GM18870 (cell line): ENCODE data around the gene FUOM.
"Not testable (repeated sequence)": the region's sequence is repeated elsewhere in the genome, so short reads cannot be mapped to it uniquely, and the experiment has no call there.

ENCODE experiments used
- ATAC-seq: cut with Tn5 transposase; IDR thresholded peaks from one replicate; pipeline ENCODE4 v1.9.1; 2021; ENCODE audit warnings: moderate library complexity; ENCODE audit not compliant: unreplicated experiment

FUOM gene

DNA sequence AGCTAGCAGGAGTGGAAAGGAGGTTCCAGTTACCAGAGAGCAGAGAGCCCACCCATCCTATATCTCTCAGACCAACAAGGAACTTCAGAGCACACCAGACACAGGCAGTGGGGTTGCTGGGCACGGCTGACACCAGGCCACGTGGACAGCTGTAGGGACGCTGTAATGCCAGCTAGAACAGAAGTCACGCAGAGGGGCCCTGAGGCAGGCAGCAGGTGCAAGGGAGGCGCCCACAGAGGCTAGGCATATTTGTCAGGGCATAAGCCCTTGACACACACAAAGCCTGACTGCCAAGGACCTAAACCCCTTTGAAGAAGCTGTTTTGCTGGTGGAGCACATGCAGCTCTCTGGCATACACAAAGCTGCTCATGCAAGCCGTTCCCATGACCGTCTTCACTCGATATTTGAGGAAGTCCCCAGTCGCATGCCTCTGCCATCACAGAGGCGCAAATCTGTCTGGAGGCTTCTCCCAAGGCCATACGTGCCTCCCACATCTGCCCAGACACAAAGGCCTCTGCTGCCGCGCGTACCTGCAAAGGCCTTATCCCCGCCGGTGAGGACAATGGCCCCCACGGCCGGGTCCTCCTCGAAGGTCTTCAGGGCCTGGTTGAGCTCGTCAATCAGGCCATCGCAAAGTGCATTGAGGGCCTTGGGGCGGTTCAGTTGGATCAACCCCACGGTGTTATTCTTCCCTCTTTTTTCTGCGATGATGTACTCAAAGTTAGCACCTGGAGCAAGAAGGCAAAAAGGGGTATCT lies 12.4 kb upstream of the FUOM start:
- no peak for ATAC-seq

DNA sequence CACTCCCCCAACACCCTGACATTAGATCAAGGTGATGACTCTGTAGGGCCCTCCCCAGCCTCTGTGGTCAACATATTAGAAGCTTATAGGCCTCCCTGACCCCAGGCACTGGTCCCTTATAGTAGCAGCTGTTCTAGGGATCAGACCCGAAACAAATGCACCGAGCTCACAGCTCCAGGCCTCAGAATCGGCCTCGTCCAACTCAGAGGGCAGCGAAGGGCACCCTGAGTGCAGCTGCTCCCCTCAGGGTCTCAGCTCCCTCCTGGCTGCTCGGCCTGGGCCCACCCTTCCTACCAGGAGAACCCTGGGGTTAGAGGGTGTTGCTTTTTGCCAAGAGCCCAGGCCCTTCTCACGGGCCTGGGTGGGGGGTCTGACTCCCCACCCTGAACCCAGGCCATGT lies 10.3 kb upstream of the FUOM start:
- ATAC-seq: no peak

DNA sequence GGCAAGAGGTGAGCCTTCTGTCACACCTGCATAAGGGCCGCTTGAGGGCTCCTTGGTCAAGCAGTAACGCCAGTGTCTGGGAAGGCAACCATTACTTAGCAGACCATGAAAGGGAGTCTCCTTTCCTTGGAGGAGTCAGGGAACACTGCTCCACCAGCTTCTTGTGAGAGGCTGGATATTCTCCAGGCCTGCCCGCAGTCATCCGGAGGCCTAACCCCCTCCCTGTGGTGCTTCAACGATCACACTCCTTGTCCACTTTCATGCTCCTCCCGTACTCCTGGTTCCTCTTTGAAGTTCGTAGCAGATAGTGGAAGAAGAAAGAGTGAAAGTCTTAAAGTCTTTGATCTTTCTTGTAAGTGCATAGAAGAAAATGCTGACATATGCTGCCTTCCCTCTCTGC lies 9.6 kb upstream of the FUOM start:
- not testable (repeated sequence) for ATAC-seq

DNA sequence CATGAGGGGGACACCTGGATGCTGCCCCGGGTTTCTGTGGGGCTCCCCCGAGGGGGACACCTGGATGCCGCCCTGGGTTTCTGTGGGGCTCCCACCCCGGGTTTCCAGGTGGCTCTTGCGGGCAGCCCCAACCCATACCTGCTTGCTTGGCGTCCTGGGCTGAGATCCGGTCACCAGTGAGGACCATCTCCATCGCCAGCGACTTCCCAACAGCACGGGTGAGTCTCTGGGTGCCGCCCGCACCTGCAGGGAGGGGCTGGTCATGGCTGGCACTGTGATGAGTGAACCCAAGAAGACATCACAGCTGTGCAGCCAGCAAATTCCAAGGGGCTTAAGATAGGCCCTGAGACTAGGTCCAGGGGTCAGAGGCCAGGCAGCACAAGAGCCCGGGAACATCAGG lies 8.9 kb upstream of the FUOM start:
- no peak for ATAC-seq

DNA sequence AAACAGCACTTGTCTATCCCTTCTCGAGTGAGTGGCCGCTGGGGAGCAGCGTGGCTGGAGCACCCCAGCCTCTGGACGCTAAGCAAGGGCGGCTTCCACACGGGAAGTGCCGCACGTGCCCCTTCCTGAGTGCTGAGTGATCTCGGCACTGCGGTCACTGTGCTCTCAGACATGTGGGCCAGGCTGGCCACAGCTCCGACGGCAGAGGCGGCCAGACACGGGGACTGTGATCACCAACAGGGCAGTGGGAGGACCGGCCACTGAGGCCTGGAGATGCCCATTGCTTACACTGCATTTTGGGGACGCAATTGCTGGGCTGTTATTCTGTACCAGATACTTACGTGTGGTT lies 8.3 kb upstream of the FUOM start:
- no peak for ATAC-seq

DNA sequence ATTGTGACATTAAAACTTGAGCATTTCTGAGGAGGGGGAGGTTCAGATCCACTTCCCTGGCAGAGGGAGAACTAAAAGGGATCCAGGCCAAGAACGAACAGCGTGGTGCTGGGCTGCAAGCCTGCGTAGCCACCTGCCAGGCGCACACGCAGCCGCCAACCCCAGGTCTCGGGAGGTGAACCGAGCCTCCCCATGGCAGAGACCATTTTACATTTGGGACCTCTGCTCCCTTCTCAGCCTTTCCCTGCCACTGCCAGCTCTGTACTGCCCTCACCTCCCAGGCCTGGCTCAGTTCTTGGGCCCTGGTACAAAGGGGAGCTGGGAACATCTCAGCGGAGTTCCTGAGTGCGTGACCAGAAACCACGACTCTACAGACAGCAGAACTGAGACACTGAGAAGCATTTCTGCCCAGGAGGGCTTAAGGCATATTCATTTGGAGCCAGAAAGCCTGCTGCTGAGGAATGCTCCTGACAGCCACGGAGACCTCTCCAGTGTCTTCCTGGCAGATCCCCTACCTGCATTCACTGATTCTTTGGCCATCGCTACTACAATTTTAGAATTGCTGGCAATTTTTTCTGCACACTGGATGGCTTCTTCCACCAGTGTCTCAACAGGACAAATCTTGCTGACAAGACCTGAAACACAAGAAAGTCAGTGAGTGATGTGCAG lies 7.8 kb upstream of the FUOM start:
- ATAC-seq: no peak

DNA sequence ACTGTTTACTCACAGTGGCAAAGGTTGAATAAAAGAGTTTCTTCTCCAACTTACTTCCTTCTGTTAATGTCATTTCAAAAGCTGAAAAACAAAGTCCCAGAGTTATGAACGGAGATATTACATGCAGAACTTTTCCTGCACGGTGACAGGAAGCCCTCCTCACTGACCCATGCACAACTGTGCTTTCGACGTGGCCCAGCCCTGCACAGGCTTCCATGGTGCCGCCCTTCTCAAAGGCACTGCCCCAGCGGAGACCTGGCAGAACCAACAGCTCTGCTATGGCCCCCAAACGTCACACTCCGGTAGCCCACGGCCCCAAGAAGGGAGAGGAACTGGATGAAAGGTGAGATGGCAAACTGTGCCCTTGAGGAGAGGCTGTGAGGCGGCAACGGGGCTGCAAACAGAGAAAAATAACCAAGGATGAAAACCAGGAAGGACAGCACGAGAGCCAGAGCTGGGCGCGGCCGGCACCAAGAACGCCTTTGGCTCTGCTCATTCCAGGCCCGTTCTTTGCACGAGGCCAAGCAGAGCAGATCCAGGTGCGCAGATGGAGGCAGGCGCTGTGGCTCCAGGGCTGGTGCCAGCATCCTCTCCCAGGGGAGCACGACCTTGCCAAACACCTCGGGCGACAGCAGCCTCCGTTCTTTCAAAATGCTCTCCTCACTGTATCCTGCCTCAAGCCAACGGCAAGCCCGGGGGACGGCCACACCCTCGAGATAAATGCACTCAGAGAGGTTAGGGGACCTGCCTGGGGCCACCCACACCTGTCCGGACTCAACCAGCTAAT lies 7.0 kb upstream of the FUOM start:
- ATAC-seq: no peak

DNA sequence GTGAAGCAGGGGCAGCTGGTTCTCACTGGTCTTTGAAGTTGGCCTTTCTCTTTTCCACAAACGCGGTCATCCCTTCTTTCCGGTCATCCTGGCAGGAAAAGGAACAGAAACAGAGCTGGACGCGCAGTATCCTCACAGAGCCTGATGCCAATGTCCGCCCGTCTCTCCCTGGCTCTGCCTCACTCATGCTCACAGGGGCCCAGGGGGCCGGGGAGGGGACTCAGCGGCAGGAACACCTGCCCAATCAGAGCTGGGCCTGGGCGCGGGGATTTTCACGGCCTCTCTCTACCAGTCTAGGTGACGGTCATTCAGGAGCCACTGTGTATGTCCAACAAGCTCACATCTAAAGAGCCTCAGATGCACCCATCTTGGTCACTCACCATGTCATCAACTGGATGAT lies 5.0 kb upstream of the FUOM start:
- ATAC-seq: no peak

DNA sequence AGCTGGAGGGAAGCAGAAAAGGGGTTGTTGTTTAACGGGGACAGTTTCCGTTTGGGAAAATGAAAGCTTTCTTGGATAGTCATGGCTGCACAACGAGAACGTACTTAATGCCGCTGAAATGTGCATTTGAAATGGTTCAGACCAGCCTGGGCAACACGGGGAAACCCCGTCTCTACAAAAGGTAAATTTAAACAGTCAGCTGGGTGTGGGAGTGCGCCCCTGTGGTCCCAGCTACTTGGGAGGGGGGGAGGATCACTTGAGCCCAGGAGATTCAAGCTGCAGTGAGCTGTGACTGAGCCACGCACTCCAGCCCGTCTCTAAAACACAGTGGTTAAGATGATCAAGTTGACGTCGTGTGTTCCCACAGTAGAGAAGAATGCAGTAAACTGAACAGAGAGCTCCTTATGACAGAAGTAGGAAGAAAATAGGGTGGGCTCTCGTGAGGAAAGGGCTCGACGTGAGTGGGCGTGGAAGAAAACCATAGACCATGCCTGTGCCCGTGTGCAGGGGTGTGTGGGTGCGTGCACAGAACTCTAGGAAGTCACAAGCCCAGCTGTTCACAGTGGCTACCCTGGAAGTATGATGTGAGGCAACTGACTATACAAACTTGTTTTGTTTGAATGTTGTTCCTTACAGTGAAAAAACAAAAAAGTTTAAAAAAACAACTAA lies 4.1 kb upstream of the FUOM start:
- no peak for ATAC-seq

DNA sequence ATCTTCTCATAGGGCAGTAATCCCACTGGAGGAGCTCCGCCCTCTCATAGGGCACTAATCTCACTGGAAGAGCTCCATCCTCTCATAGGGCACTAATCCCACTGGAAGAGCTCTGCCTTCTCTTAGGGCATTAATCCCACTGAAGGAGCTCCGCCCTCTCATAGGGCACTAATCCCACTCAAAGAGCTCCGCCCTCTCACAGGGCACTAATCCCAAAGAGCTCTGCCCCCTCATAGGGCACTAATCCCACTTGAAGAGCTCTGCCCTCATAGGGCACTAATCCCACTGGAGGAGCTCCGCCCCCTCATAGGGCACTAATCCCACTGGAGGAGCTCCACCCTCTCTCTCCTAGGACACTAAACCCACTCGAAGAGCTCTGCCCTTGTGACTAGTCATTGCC lies 3.4 kb upstream of the FUOM start:
- ATAC-seq: no peak

DNA sequence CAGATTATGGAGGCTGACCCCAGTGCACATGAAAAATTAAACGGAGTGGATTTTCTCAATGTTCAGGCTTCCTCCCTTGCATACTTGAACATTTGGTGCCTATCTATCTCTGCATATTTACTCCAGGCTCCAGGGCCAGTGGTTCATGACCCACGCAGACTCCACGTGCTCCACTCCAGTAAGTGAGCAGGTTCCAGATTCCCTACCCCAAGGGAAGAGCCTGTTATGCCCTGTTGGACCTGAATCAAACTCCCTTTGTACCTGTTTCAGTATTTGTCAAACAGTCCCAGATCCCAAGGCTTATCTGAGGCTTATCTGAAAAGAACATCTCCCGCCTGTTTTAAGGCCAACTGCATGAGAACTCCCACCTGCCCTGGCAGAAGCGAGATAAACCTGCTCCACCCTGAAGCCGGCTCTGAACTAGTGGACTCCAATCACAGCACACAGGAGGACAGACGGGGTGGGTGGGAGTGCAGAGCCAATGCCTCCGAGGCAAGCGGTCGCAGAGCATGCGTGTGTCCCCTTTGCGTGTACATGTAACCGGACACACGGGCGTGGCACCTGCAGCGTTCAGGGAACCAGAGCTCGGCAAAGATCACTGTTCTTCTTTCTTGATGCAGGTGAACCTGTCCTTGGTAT lies 2.3 kb upstream of the FUOM start:
- ATAC-seq: no peak

DNA sequence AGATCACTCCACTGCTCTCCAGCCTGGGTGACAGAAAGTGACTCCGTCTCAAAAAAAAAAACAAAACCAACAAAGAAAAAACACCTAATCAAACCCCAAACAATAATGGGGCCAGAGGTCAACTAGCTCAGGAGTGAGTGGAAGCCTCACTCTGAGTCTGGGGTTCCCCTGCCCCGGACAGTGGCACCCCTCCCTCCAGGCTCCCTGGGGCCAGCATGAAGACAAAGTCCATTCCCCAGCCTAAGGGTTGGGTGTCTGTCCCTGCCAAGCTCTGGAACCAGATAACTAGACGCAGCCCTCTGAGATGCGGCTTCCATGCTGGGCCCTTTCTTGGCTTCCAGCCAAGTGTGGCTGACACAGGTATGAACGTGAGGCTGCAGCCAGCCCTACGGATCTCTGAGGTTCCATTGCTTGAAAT lies 1.7 kb upstream of the FUOM start:
- ATAC-seq: no peak

DNA sequence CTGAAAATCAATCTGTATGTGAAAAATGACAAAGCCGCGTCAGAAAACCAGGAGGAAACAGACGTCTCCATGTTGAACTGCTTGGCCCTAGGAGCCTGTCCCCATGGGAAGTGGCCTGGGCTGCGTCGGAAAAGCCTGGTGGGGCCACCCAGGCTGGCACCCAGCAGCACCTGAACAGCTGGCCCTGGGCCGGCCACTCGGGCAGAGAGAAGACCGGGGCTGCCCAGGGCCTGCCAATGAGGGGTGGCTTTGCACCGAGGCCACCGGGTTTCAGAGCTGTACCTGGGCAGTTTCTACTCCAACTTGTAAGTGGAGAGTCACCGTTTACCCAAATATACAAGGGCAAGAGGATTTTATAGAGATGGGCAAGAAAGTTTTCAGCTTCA lies 1.1 kb upstream of the FUOM start:
- ATAC-seq: no peak

DNA sequence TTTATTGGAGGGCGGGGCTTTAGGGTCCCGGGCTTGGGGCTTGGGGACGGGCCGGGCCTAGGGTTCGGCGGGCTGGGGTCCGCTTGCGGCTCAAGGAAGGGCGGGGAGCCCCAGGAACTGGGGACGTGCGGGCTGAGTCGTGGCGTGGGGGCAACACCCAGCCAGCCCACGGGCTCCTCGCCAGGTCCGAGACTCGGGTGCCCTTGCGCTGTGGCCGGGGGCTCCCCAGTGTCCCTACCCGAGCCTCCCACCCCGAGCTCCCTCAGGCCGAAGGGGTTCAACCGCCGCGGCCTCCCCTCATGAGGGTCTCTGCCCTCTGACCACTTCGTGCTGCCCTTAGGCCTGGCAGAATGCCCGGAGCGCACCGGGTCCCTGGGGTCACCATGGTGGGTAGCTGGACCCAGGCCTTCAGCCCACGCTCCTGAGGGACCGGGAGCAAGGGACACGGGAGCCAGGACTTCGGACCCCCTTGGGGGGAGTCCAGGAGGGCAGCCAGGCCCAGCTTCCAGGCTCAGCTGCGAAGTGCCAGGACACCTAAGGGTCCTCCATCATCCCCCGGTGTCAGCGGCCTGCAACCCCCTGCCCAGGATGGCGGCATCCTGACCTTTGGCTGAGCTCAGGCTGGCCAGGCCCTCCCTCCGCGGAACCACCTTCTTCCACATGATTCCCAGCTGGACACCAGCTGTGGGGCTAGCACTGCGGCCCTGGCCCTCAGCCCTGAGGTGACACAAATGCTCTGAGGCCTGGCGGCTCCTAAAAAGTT lies 524 bp upstream of the FUOM start:
- no peak for ATAC-seq

DNA sequence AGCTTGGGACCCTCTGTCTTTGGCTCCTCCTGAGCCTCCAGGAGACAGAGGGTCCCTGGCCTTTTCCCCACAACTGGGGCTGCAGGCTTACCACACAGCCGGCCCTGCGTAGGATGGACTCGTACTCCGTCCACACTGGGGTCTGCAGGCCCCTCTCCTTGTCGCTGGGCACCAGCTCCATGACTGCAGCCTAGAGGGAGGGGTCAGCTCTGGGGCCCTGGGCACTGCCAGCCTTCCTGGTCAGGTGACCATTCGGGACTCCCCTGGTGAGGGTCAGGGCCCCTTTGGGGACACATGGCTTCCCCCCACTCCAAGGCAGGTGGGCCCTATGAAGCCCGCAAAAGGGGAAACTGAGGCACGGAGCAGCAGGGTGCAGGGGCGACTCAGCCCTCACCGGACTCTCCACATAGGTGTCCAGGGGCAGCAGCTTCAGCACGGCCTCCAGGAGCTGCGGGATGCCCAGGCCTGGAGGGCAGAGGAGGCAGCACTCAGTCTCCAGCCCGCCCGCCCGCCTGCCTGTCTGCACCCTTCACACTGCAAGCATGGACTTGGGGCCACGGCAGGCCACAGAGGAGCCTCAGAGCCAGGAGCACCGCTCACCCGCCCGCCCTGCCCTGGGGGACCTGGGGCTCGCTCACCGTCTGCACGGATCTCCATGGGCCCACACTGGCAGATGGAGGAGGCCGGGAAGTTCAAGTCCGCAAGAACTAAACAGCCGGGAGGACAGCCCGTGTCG lies 1.1 kb downstream of the FUOM start:
- no peak for ATAC-seq

DNA sequence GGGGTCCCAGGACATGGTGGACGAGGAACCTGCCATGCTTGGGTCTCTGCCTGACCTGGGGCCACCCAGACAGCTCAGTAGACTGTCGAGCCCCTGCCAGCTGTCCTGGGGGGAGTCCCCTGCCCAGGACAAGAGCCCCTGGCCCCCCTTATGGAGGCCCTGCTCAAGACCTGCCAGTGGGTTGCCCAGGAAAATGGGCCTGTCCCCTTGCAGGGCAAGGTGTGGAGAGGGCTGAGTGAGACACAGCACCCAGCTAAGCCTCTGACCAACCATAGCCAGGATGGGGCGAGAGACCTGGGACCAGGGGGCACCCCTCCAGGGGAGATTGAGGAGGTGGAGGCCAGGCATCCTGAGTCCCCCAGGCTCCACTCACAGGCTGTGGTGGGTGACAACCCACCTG lies 1.8 kb downstream of the FUOM start:
- no peak for ATAC-seq

DNA sequence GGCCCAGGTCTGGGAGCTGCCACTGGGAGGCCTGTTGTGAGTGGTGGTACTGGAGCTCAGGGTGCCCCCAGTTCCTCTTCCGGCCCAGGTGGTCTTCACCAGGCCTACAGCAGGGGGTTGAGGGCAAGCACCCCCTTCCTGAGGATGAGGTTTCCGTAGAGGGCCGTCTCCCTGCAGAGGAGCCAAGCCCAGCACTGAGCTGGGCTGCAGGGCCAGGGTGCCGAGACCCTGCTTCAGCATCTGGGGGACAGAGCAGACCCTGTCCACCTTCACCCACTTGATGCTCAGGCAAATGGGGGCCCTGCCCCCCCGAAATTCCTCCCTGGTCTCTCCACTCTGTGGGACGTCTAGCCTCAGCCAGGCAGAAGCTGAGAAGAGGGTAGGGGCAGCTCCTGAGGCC lies 2.6 kb downstream of the FUOM start:
- ATAC-seq: no peak

DNA sequence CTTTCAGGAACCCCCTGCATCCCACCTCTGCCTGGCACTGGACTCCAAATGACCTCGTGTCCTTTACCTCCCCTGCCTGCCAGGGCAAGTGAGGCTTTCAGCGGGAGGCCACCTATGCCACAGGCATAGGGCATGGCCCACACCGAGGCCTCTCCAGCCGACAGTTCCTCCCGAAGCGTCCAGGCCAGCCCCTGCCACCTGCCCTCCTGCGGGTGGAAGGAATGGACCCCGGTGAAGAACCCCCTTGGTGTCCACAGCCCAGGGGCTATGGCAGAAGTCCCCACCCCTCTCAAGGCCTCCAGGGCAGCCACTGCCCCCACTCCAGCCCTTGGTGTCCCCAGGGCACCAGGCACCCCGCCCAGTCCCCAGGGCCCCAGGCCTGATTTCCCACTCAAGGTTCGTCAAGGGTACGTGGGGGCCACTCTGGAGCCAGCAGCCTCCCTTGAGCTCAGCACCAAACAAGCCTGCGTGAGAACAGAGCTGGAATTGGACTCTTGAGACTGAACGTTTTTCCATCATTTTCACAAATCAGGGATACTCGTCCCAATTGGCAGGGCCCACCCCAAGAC lies 3.1 kb downstream of the FUOM start:
- no peak for ATAC-seq

DNA sequence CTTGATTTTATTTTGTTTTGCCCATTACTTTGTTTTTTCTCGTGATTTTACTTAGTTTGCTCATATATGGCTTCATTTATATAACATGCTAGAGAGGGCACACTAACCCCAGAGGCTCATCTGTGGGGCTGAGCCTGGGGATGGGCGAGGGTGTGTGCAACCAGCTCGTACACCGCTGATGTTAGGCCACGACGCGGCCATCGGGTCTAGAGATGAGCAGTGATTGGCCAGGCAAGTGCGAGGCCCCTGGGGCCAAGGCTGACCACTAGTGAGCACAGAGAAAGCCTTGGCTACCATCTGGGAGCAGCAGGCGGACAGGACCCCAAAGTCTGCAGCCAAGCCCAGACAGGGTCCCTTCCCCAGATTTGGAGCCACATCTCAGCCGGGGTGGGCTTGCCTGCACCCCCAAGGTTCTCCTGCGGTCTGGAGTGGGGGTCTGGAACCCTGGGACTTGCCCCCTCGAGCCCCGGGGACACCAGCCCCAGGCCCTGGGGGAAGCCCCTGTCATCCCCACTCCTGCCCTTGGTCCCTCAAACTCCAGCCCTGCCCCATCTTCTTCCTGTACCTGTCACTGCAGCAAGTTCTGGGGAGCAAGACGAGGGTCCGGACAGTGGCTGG lies 3.7 kb downstream of the FUOM start:
- ATAC-seq: no peak
